ENCODE results near the gene C1orf232.

Gene C1orf232

GRCh38 chr1:26132128-26132833 is 36.5 kb downstream of the C1orf232 start:
- Mint-ChIP-seq H3K9me3 (peaks cover 2% of the 10 kb centered on the region), H3K4me1 (peaks cover 6% of the 10 kb centered on the region), H3K36me3 (ENCODE audit: low read depth) (no peaks in the 10 kb centered on the region), H3K27me3 (ENCODE audit: low read depth) (no peaks in the 10 kb centered on the region), H3K4me3 (no peak overlapping the region), H3K27ac (no peak overlapping the region)
- TF ChIP-seq CTCF (IDR thresholded peaks at IDR 0.05; ENCODE audit: unreplicated experiment in 3 of 3): no peak

- Mint-ChIP-seq H3K9me3 (peaks cover 2% of the 10 kb centered on the region), H3K27ac (no peak overlapping the region), H3K4me3 (no peak overlapping the region), H3K36me3 (ENCODE audit: low read depth) (no peaks in the 10 kb centered on the region), H3K4me1 (peaks cover 6% of the 10 kb centered on the region), H3K27me3 (ENCODE audit: low read depth) (no peaks in the 10 kb centered on the region)
- no peak for TF ChIP-seq CTCF (IDR thresholded peaks at IDR 0.05; ENCODE audit: unreplicated experiment in 3 of 3)
Measured at GRCh38 chr1:26130695-26131094, 38.1 kb downstream of the C1orf232 start.

GRCh38 chr1:26129778-26130177 is 39.0 kb downstream of the C1orf232 start:
- Mint-ChIP-seq H3K4me3 (no peak overlapping the region), H3K27ac (no peak overlapping the region), H3K4me1 (peaks cover 6% of the 10 kb centered on the region), H3K36me3 (ENCODE audit: low read depth) (no peaks in the 10 kb centered on the region), H3K9me3 (peaks cover 2% of the 10 kb centered on the region), H3K27me3 (ENCODE audit: low read depth) (no peaks in the 10 kb centered on the region)
- no peak for TF ChIP-seq CTCF (IDR thresholded peaks at IDR 0.05; ENCODE audit: unreplicated experiment in 3 of 3)

GRCh38 chr1:26127235-26128163 is 41.3 kb downstream of the C1orf232 start:
- no peak for TF ChIP-seq CTCF (IDR thresholded peaks at IDR 0.05; ENCODE audit: unreplicated experiment in 3 of 3)
- Mint-ChIP-seq H3K4me3 (no peak overlapping the region), H3K9me3 (peaks cover 2% of the 10 kb centered on the region), H3K27me3 (ENCODE audit: low read depth) (no peaks in the 10 kb centered on the region), H3K4me1 (peaks cover 6% of the 10 kb centered on the region), H3K27ac (no peak overlapping the region), H3K36me3 (ENCODE audit: low read depth) (peaks cover 8% of the 10 kb centered on the region)

- H3K27me3 Mint-ChIP-seq (ENCODE audit: low read depth): no peaks in the 10 kb centered on the region
- no peak for TF ChIP-seq CTCF (IDR thresholded peaks at IDR 0.05; ENCODE audit: unreplicated experiment in 3 of 3)
- no peak overlapping the region for H3K4me3 Mint-ChIP-seq
- no peaks in the 10 kb centered on the region for H3K9me3 Mint-ChIP-seq
- peaks cover 6% of the 10 kb centered on the region for H3K4me1 Mint-ChIP-seq
- H3K27ac Mint-ChIP-seq: no peak overlapping the region
- peaks cover 17% of the 10 kb centered on the region for H3K36me3 Mint-ChIP-seq (ENCODE audit: low read depth)
Measured at GRCh38 chr1:26126321-26127084, 42.3 kb downstream of the C1orf232 start.

Measured in nephron (organoid).